ENCODE data around the gene SCNN1A. TPM values are rescaled to one million over a fixed set of nuclear protein-coding genes. Genes with fewer than 3 reads are reported as not detected.

Gene SCNN1A
- total RNA-seq, 1 experiment from 2014 or later = 118 TPM

- no peak for TF ChIP-seq ELF1 (IDR thresholded peaks at IDR 0.05; ENCODE audit: borderline replicate concordance, low read depth)
Observed at GRCh38 chr12:6375269-6376078, at the start of gene SCNN1A (continued).

- intact Hi-C loops (cut with micrococcal nuclease) = no loop called here
- H3K9me2 ChIP-seq (ENCODE audit: insufficient read depth) = no peaks in the 10 kb centered on the region
- H3K4me1 ChIP-seq (ENCODE audit: control insufficient read depth in 1 of 2, insufficient read depth in 2 of 2, low read length in 2 of 2) = peaks cover 6 to 24% of the 10 kb centered on the region in 2 experiments
- H3K9me3 ChIP-seq (ENCODE audit: control insufficient read depth in 1 of 2, insufficient read depth in 1 of 2, low read depth in 1 of 2, low read length in 2 of 2) = no peaks in the 10 kb centered on the region
- ATAC-seq (no peak), DNase-seq (ENCODE audit: low read depth, low spot score) (no peak)
- H3K79me2 ChIP-seq (ENCODE audit: insufficient read depth, low read length) = no peaks in the 10 kb centered on the region
- H2AFZ ChIP-seq (ENCODE audit: low read depth, low read length, poor library complexity, severe bottlenecking) = no peak overlapping the region
- H3K27me3 ChIP-seq (ENCODE audit: insufficient read depth, low read length) = no peaks in the 10 kb centered on the region
- no peak overlapping the region for H3K9ac ChIP-seq (ENCODE audit: low read length)
- H3K27ac ChIP-seq (ENCODE audit: low read depth, low read length) = no peak overlapping the region
- H4K20me1 ChIP-seq (ENCODE audit: insufficient read depth) = no peaks in the 10 kb centered on the region
- no peak overlapping the region for H3K4me2 ChIP-seq (ENCODE audit: low read length)
- RAD21 ChIA-PET (ENCODE audit: low non-redundant PET in 1 of 2, low total read pairs in 2 of 2, uncharacterized antibody in 2 of 2, unreplicated experiment in 2 of 2) = interaction anchor here (1.9 to 2.2 kb wide), 2 partner anchors 40 to 41 kb away, joined by 8 to 9 read pairs; no protein-coding TSS in a partner anchor
- POLR2A ChIA-PET = interaction anchor here (0.8 to 1.9 kb wide), 2 partner anchors 88 to 114 kb away, joined by 3 to 6 read pairs; no protein-coding TSS in a partner anchor
- TF ChIP-seq FOSL1 (IDR thresholded peaks at IDR 0.05; ENCODE audit: low read depth) (no peak), ATF3 (IDR thresholded peaks at IDR 0.05) (no peak), EGR1 (IDR thresholded peaks at IDR 0.05; ENCODE audit: low read depth) (no peak), TCF7L2 (IDR thresholded peaks at IDR 0.05; ENCODE audit: borderline replicate concordance, extremely low read depth, insufficient read depth, insufficient read length) (no peak), RAD21 (IDR thresholded peaks at IDR 0.05; ENCODE audit: low read depth) (no peak), ZFX (IDR thresholded peaks at IDR 0.05) (no peak), CTCF (IDR thresholded peaks at IDR 0.05 in 2 of 3, conservative IDR thresholded peaks at IDR 0.05 in 1 of 3; ENCODE audit: borderline replicate concordance in 1 of 3, insufficient read depth in 1 of 3, low read depth in 2 of 3, low read length in 2 of 3) (no peak), ZNF274 (IDR thresholded peaks at IDR 0.05; ENCODE audit: low read depth, low read length) (no peak), CBX3 (IDR thresholded peaks at IDR 0.05; ENCODE audit: low read depth) (no peak), YY1 (IDR thresholded peaks at IDR 0.05; ENCODE audit: extremely low read depth, insufficient replicate concordance, low read depth, low read length) (no peak), SRF (IDR thresholded peaks at IDR 0.05; ENCODE audit: low read depth) (no peak), POLR2AphosphoS5 (IDR thresholded peaks at IDR 0.05; ENCODE audit: low read depth, low read length) (no peak)
- TF ChIP-seq, protein P1, sequence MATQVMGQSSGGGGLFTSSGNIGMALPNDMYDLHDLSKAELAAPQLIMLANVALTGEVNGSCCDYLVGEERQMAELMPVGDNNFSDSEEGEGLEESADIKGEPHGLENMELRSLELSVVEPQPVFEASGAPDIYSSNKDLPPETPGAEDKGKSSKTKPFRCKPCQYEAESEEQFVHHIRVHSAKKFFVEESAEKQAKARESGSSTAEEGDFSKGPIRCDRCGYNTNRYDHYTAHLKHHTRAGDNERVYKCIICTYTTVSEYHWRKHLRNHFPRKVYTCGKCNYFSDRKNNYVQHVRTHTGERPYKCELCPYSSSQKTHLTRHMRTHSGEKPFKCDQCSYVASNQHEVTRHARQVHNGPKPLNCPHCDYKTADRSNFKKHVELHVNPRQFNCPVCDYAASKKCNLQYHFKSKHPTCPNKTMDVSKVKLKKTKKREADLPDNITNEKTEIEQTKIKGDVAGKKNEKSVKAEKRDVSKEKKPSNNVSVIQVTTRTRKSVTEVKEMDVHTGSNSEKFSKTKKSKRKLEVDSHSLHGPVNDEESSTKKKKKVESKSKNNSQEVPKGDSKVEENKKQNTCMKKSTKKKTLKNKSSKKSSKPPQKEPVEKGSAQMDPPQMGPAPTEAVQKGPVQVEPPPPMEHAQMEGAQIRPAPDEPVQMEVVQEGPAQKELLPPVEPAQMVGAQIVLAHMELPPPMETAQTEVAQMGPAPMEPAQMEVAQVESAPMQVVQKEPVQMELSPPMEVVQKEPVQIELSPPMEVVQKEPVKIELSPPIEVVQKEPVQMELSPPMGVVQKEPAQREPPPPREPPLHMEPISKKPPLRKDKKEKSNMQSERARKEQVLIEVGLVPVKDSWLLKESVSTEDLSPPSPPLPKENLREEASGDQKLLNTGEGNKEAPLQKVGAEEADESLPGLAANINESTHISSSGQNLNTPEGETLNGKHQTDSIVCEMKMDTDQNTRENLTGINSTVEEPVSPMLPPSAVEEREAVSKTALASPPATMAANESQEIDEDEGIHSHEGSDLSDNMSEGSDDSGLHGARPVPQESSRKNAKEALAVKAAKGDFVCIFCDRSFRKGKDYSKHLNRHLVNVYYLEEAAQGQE (IDR thresholded peaks at IDR 0.05; ENCODE audit: low read depth) = no peak
- CTCF ChIA-PET = interaction anchor here (1.1 to 5.3 kb wide), 6 partner anchors 11 to 115 kb away, joined by 3 to 46 read pairs (median 4); no protein-coding TSS in a partner anchor
- H3K4me3 ChIP-seq (replicated peaks in 1 of 2; ENCODE audit: low read depth in 1 of 2, low read length in 2 of 2) = no peak overlapping the region
- H3K36me3 ChIP-seq (ENCODE audit: control insufficient read depth in 1 of 2, insufficient read depth in 2 of 2, low read length in 2 of 2) = no peaks in the 10 kb centered on the region
- BruUV-seq (replicated peaks) = no TSS peak
Observed at GRCh38 chr12:6424866-6425265, 49.5 kb upstream of the SCNN1A start.
